Astrocyte (in vitro differentiated cells and primary cell): Measurements from ENCODE around the gene SLC9A9.

Experiments used
- EZH2 ChIP-seq: IDR thresholded peaks from 2 replicates; pipeline ENCODE4 v1.6.1; 2012; ENCODE audit warnings: mild to moderate bottlenecking, low read length, inconsistent platforms; ENCODE audit not compliant: insufficient read depth
- TF ChIP-seq, protein P1 (sequence below): IDR thresholded peaks from 2 replicates; pipeline ENCODE4 v1.5.1; 2011; ENCODE audit warnings: low read depth, mild to moderate bottlenecking, inconsistent platforms, low read length, moderate library complexity; ENCODE audit not compliant: insufficient read depth

DNA sequence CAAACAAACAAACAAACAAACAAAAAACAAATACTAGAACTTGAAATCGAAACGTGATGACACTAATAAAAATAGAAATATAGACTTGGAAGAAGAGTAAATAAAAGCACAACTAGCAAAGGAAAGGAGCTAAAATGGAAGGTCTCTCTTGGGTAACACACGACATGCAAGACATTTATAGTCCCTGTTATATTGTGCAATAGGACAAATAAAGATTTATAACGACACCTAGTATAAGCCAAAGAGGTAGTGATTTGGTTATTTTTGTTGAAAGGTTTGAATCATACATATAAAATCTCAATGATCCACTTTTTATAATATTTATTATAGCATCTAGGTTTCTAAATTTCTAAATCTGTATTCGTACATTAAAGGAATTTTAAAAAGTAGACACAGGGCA lies 379.1 kb downstream of the SLC9A9 start:
- TF ChIP-seq, protein P1, sequence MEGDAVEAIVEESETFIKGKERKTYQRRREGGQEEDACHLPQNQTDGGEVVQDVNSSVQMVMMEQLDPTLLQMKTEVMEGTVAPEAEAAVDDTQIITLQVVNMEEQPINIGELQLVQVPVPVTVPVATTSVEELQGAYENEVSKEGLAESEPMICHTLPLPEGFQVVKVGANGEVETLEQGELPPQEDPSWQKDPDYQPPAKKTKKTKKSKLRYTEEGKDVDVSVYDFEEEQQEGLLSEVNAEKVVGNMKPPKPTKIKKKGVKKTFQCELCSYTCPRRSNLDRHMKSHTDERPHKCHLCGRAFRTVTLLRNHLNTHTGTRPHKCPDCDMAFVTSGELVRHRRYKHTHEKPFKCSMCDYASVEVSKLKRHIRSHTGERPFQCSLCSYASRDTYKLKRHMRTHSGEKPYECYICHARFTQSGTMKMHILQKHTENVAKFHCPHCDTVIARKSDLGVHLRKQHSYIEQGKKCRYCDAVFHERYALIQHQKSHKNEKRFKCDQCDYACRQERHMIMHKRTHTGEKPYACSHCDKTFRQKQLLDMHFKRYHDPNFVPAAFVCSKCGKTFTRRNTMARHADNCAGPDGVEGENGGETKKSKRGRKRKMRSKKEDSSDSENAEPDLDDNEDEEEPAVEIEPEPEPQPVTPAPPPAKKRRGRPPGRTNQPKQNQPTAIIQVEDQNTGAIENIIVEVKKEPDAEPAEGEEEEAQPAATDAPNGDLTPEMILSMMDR, result no peak
- no peak for TF ChIP-seq EZH2
